Progenitor cell of endocrine pancreas (in vitro differentiated cells): ENCODE measurements around the gene C19orf85. TPM values are rescaled to one million over a fixed set of nuclear protein-coding genes. Genes with fewer than 3 reads are reported as not detected.
A peak's percentile ranks its signal among the peaks of the same experiment; 100 is the strongest.

Source experiments
- DNase-seq: peaks from one replicate; pipeline ENCODE4 v3.0.0; 2021; ENCODE audit warnings: low spot score; ENCODE audit not compliant: unreplicated experiment
- H3K27ac Mint-ChIP-seq: 2 replicates; pipeline ENCODE4 v1.8.0; 2021; ENCODE audit warnings: mild to moderate bottlenecking, moderate library complexity, mixed read lengths
- H3K27me3 Mint-ChIP-seq: 2 replicates; pipeline ENCODE4 v1.8.0; 2021; ENCODE audit warnings: mixed read lengths
- H3K36me3 Mint-ChIP-seq: 2 replicates; pipeline ENCODE4 v1.8.0; 2022; ENCODE audit warnings: mixed read lengths; ENCODE audit not compliant: insufficient read depth
- H3K4me1 Mint-ChIP-seq: 2 replicates; pipeline ENCODE4 v1.8.0; 2021; ENCODE audit warnings: low read depth, mixed read lengths
- H3K4me3 Mint-ChIP-seq: 2 replicates; pipeline ENCODE4 v1.8.0; 2021; ENCODE audit warnings: low read depth, mild to moderate bottlenecking, moderate library complexity, mixed read lengths
- H3K9me3 Mint-ChIP-seq: 2 replicates; pipeline ENCODE4 v1.8.0; 2021; ENCODE audit warnings: low read depth, mixed read lengths
- total RNA-seq: library from RNA; stranded (reverse); gene quantifications from 2 replicates; pipeline ENCODE4 v1.2.1, GENCODE V29; 2021
- TF ChIP-seq, protein P1 (sequence below): fragments of 200-600 bp; sonication (generic); IDR thresholded peaks from one replicate; pipeline ENCODE4 v1.5.0; 2021; ENCODE audit warnings: antibody characterized with exemption, mild to moderate bottlenecking; ENCODE audit not compliant: unreplicated experiment

C19orf85 gene
- total RNA-seq, 1 donor from 2014 or later, result not detected

DNA sequence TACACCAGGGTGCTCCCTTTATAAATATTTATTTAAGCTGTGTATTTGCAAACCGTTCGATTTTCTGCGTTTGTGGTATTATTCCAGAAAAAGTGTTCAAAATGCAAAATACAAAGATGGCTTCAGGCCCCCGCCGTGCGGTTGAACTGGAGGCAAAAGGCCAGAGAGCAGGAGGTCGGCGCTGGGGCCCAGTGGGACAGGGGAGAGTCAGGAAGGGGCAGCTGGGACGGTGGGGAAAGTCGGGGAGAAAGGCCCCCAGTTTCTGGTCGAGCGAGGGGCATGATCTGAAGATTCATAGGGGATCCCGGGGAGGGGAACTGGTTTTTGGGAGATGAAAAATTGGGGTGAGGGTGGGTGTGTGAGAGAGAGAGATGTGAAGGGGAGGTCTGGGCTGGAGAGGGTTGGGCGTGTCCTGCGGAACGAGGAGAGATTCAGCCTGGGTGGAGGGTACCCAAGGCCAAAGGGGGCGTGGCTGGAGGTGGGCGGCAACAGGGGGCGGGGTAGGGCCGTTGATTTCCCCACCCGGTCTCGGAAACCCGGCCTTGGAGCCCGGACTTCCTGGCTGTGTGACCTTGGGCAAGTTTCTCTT is 3.8 kb downstream of the C19orf85 start:
- Mint-ChIP-seq H3K27ac (peak overlapping the region; percentile 92), H3K4me1 (peaks cover 18% of the 10 kb centered on the region), H3K27me3 (peaks cover 7% of the 10 kb centered on the region)

DNA sequence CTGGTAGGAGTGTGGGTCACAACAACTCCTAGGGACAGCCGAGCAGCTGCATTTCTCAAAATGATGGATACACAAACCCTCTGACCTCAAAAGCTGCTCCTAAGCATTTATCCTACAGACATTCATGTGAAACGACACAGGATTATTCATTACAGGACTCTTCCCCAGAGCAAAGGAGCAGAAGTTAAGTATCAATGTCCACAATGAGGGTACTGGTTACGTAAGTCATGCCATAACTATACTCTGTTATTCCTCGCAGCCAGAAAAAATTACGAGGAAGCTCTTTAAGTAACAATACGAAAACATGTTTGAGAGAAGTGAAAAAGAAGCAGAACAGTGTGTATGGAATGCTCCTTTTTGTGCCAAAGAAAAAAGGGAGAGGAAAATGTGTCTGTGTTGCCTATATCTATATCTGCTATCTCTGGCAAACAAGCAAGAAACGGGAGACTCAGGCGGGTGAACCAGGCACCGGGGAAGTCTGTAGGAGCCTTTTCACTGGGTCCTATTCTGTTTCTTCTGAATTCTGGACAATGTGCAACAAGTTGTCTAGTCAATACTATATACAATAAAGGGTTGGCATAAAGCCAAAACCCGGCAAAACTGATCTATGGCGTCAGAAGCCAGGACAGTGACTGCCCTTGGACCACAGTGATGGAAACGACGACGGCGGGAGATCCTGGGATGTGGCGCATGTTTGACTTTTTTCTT is 4.4 kb downstream of the C19orf85 start:
- Mint-ChIP-seq H3K4me3 (peak overlapping the region; percentile 77), H3K4me1 (peaks cover 18% of the 10 kb centered on the region), H3K36me3 (no peaks in the 10 kb centered on the region), H3K27me3 (peaks cover 6% of the 10 kb centered on the region), H3K27ac (peak overlapping the region; percentile 92), H3K9me3 (no peaks in the 10 kb centered on the region)
- TF ChIP-seq, protein P1, sequence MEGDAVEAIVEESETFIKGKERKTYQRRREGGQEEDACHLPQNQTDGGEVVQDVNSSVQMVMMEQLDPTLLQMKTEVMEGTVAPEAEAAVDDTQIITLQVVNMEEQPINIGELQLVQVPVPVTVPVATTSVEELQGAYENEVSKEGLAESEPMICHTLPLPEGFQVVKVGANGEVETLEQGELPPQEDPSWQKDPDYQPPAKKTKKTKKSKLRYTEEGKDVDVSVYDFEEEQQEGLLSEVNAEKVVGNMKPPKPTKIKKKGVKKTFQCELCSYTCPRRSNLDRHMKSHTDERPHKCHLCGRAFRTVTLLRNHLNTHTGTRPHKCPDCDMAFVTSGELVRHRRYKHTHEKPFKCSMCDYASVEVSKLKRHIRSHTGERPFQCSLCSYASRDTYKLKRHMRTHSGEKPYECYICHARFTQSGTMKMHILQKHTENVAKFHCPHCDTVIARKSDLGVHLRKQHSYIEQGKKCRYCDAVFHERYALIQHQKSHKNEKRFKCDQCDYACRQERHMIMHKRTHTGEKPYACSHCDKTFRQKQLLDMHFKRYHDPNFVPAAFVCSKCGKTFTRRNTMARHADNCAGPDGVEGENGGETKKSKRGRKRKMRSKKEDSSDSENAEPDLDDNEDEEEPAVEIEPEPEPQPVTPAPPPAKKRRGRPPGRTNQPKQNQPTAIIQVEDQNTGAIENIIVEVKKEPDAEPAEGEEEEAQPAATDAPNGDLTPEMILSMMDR, result no peak
- DNase-seq, result no peak

More for the DNA sequence above, 3.8 kb downstream of the C19orf85 start:
- no peaks in the 10 kb centered on the region for H3K9me3 Mint-ChIP-seq
- H3K4me3 Mint-ChIP-seq, result peak overlapping the region; percentile 77
- H3K36me3 Mint-ChIP-seq, result no peaks in the 10 kb centered on the region
- peak; percentile 59 for DNase-seq
- TF ChIP-seq, protein P1, result no peak

DNA sequence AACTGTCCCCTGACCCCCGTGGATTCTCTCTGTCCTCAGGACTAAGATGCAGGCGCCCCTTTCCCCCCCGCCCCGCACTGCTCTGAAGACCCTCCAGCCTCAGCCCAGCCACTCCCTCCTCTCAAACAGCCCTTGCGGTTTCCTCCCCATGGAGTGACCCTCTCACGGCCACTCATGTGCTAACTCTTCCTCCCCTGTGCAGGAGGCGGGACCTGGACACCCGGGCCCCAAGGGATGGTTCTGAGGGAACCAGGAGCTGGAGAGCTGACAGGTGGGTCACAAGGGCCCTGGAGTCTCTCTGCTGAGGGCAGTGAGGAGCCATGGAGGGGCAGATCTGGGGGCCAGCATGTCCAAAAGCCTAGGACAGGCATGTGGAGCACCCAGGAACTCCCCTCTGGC is 5.0 kb downstream of the C19orf85 start:
- peak overlapping the region; percentile 77 for H3K4me3 Mint-ChIP-seq
- DNase-seq, result no peak
- TF ChIP-seq, protein P1, result no peak
- H3K27ac Mint-ChIP-seq, result no peak overlapping the region
- peaks cover 18% of the 10 kb centered on the region for H3K4me1 Mint-ChIP-seq
- peaks cover 6% of the 10 kb centered on the region for H3K27me3 Mint-ChIP-seq
- H3K9me3 Mint-ChIP-seq, result no peaks in the 10 kb centered on the region
- H3K36me3 Mint-ChIP-seq, result peaks cover 3% of the 10 kb centered on the region

GRCh38 chr19:55457683-55458457 is 6.7 kb downstream of the C19orf85 start:
- Mint-ChIP-seq H3K27me3 (peaks cover 13% of the 10 kb centered on the region), H3K36me3 (peaks cover 7% of the 10 kb centered on the region), H3K27ac (no peak overlapping the region), H3K4me3 (no peak overlapping the region), H3K9me3 (no peaks in the 10 kb centered on the region), H3K4me1 (peaks cover 24% of the 10 kb centered on the region)
- TF ChIP-seq, protein P1, result no peak
- DNase-seq, result no peak

DNA sequence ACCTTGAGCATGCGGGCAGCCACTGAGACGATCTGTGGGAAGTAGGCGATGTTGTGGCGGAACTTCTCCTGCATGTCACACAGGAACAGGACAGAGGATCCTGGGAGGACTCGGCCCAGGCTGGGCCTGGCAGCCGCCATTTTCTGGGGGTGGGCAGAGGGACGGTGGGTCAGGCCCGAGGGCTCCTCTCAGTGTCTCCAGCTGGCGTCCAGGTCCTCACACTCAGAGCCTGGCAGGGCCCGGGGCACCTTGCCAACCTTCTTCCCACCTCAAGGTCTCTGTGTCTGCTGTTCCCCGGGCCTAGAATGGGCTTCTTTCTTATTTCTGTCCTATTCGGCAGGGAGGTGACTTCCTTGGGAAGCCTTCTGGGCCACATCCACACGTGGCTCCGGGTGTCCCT is 8.2 kb downstream of the C19orf85 start:
- no peak overlapping the region for H3K4me3 Mint-ChIP-seq
- peaks cover 20% of the 10 kb centered on the region for H3K27me3 Mint-ChIP-seq

More for the DNA sequence above, 8.2 kb downstream of the C19orf85 start:
- no peak for DNase-seq
- Mint-ChIP-seq H3K9me3 (no peaks in the 10 kb centered on the region), H3K4me1 (peaks cover 22% of the 10 kb centered on the region), H3K36me3 (peaks cover 7% of the 10 kb centered on the region), H3K27ac (no peak overlapping the region)
- TF ChIP-seq, protein P1, result no peak
